ENCODE results near the gene SLIT3.

Gene SLIT3

GRCh38 chr5:168969326-168969886 is 331.5 kb downstream of the SLIT3 start:
- H3K4me3 ChIP-seq (ENCODE audit: low read depth, low read length): no peak overlapping the region
- TF ChIP-seq, protein P1, sequence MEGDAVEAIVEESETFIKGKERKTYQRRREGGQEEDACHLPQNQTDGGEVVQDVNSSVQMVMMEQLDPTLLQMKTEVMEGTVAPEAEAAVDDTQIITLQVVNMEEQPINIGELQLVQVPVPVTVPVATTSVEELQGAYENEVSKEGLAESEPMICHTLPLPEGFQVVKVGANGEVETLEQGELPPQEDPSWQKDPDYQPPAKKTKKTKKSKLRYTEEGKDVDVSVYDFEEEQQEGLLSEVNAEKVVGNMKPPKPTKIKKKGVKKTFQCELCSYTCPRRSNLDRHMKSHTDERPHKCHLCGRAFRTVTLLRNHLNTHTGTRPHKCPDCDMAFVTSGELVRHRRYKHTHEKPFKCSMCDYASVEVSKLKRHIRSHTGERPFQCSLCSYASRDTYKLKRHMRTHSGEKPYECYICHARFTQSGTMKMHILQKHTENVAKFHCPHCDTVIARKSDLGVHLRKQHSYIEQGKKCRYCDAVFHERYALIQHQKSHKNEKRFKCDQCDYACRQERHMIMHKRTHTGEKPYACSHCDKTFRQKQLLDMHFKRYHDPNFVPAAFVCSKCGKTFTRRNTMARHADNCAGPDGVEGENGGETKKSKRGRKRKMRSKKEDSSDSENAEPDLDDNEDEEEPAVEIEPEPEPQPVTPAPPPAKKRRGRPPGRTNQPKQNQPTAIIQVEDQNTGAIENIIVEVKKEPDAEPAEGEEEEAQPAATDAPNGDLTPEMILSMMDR (IDR thresholded peaks at IDR 0.05; ENCODE audit: low read depth, low read length): no peak

GRCh38 chr5:168967882-168968620 is 332.9 kb downstream of the SLIT3 start:
- H3K4me3 ChIP-seq (ENCODE audit: low read depth, low read length): no peak overlapping the region
- TF ChIP-seq, protein P1 (IDR thresholded peaks at IDR 0.05; ENCODE audit: low read depth, low read length): no peak

DNA sequence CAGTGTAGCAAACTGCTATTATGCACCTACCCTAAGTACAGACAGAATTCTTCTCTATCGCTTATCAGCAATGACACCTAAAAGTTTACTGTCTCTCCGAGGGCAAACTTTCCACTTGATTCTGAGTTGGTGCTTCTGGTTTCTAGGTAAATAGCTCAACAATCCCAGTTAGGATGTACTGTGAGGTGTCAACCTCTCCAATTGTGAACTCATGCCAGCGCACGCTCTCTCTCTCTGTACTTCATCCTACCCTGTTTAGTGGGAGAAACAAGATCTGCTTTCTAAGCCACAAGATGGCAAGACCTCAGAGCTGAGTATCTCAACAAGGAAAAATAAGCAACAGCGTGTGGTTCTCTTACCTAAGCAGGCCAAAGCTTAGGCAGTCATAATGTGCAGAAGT is 335.3 kb downstream of the SLIT3 start:
- TF ChIP-seq, protein P1 (IDR thresholded peaks at IDR 0.05; ENCODE audit: low read depth, low read length): no peak
- no peak overlapping the region for H3K4me3 ChIP-seq (ENCODE audit: low read depth, low read length)

DNA sequence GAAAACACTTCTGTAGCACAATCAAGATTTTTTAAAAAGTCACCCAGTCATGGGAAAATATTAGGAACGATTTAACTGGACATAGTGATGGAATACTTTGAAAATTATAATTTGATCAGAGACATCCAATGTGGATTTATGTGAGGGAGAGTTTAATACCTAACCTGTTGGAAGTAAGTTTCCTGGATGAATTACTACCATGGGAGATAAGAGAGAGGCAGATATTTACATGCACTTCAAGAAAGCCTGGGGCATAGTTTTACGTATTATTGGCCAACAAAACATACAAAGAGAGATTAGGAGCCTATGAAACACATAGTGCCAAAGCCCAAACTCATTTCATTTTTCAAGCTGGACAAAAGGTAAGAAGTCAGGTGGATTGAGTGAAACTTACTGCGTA is 336.8 kb downstream of the SLIT3 start:
- TF ChIP-seq, protein P1 (IDR thresholded peaks at IDR 0.05; ENCODE audit: low read depth, low read length): no peak
- no peak overlapping the region for H3K4me3 ChIP-seq (ENCODE audit: low read depth, low read length)

DNA sequence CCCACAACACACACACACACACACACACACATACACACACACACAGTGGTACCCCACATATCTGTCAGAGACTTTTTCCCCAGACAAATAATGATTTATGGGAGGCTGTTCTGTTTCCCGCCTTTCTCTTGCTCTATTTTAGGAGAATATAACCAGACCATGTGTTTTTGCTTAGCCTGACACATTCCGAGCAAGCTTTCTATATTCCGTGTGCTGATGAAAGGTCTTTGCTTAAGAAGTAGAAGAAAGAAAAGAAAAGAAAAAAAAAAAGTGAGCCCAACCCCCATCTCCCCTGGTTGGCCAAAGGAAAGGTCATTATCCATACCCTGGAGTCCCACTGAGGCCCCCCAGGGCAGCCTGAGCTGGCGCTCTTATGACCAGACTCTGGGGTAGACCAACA is 338.6 kb downstream of the SLIT3 start:
- no peak overlapping the region for H3K4me3 ChIP-seq (ENCODE audit: low read depth, low read length)

DNA sequence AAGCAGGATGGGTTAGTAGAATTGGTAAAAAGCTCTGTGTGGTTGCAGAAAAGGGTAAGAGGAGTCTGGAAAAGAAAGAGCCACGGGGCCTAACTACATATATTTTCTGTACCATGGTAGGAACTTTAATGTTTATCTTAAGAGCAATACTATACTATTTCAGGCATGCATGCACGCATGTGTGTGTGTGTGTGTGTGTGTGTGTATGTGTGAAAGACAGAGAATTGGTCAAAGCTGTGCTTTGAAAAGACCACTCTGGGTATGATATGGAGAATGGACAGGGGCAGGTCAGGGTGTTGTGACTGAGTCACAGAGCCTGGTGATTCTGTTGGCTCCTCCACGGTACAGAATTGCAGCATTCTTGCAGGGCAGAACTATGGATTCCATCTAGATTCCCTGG is 339.3 kb downstream of the SLIT3 start:
- TF ChIP-seq, protein P1 (IDR thresholded peaks at IDR 0.05; ENCODE audit: low read depth, low read length): no peak
- no peak overlapping the region for H3K4me3 ChIP-seq (ENCODE audit: low read depth, low read length)

More for the DNA sequence above, 338.6 kb downstream of the SLIT3 start:
- TF ChIP-seq, protein P1 (IDR thresholded peaks at IDR 0.05; ENCODE audit: low read depth, low read length): no peak

DNA sequence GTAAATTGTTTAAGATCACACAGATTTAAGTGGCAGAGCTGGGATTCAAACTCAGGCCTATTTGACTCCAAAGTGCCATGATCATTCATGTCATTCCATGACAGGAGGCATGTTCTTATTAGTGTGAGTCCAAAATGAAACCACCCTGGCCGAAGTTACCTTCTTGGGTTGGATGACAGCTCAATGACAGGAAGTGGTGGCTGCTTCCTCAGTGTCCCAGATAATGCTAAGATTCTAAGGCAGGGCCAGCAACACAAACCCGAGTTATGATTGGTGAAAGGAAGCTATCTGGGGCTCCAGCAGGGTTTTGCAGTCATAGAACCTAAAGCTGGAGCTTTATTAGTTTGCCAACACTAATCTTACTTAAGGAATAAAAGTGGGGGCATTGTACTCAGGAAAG is 340.4 kb downstream of the SLIT3 start:
- TF ChIP-seq, protein P1 (IDR thresholded peaks at IDR 0.05; ENCODE audit: low read depth, low read length): no peak
- no peak overlapping the region for H3K4me3 ChIP-seq (ENCODE audit: low read depth, low read length)

Data from WI38 (cell line).